Common myeloid progenitor, CD34-positive (primary cell): ENCODE measurements around the gene PLB1.

Experiments
- CTCF ChIA-PET: fragments of 350-600 bp; sonication (Branson Sonifier 250); formaldehyde crosslinking; loops from one replicate; lab custom pipeline; 2021; ENCODE audit warnings: antibody characterized with exemption; lab: Charles Lee
- POLR2A ChIA-PET: fragments of 350-600 bp; sonication (Branson Sonifier 250); formaldehyde crosslinking; loops from one replicate; lab custom pipeline; 2021; ENCODE audit warnings: antibody characterized with exemption; lab: Charles Lee
- DNase-seq, 3 donors: peaks; one replicate each; pipeline versions ENCODE4 v3.0.0 to v3.0.0-alpha.2; 2013
- H3K27ac ChIP-seq, 2 experiments: 1 replicate in 1 of 2; 2 replicates in 1 of 2; pipeline ENCODE4 v1.7.0; 2013; ENCODE audit warnings: inconsistent platforms in 2 of 2, low read length in 2 of 2, mild to moderate bottlenecking in 2 of 2, low read depth in 1 of 2, moderate library complexity in 1 of 2; ENCODE audit not compliant: severe bottlenecking in 2 of 2, insufficient read depth in 1 of 2, poor library complexity in 1 of 2
- H3K27me3 ChIP-seq, 5 experiments: replicated peaks in 2 of 5; 1 replicate in 3 of 5; 2 replicates in 2 of 5; pipeline versions ENCODE4 v1.6.1 to v1.7.0; 2013; ENCODE audit warnings: low read length in 4 of 5, mild to moderate bottlenecking in 2 of 5, moderate library complexity in 2 of 5, inconsistent platforms in 1 of 5; ENCODE audit not compliant: insufficient read depth in 5 of 5, control insufficient read depth in 4 of 5
- H3K36me3 ChIP-seq, 4 experiments: 1 replicate in 2 of 4; 2 replicates in 2 of 4; pipeline versions ENCODE4 v1.6.1 to v1.7.0; 2013; ENCODE audit warnings: low read length in 3 of 4, control low read depth in 1 of 4, mild to moderate bottlenecking in 1 of 4; ENCODE audit not compliant: control insufficient read depth in 4 of 4, insufficient read depth in 4 of 4
- H3K4me1 ChIP-seq, 4 experiments: 1 replicate in 3 of 4; 2 replicates in 1 of 4; pipeline versions ENCODE4 v1.6.1 to v1.7.1; 2013; ENCODE audit warnings: low read length in 3 of 4, mild to moderate bottlenecking in 3 of 4, control low read depth in 1 of 4, inconsistent platforms in 1 of 4, moderate library complexity in 1 of 4; ENCODE audit not compliant: control insufficient read depth in 4 of 4, insufficient read depth in 4 of 4; ENCODE audit errors: control extremely low read depth in 1 of 4
- H3K4me3 ChIP-seq, 7 experiments: 1 replicate in 4 of 7; 2 replicates in 3 of 7; pipeline versions ENCODE4 v1.5.1 to v1.7.0; 2013; ENCODE audit warnings: mild to moderate bottlenecking in 7 of 7, low read length in 6 of 7, moderate library complexity in 6 of 7, inconsistent platforms in 2 of 7, low read depth in 2 of 7, control low read depth in 1 of 7; ENCODE audit not compliant: insufficient read depth in 4 of 7, control insufficient read depth in 1 of 7; ENCODE audit errors: extremely low read depth in 1 of 7
- H3K9me3 ChIP-seq, 5 experiments: 1 replicate in 4 of 5; 2 replicates in 1 of 5; pipeline versions ENCODE4 v1.6.1 to v1.7.1; 2013; ENCODE audit warnings: low read length in 4 of 5, mild to moderate bottlenecking in 2 of 5, inconsistent platforms in 1 of 5, low read depth in 1 of 5, moderate library complexity in 1 of 5; ENCODE audit not compliant: control insufficient read depth in 4 of 5, insufficient read depth in 2 of 5; ENCODE audit errors: control extremely low read depth in 1 of 5
- WGBS: methylation state at CpG from one replicate; pipeline ENCODE4 v1.1.5; 2013; ENCODE audit not compliant: insufficient coverage; 5-methylcytosine and 5-hydroxymethylcytosine counted together

PLB1 gene

DNA sequence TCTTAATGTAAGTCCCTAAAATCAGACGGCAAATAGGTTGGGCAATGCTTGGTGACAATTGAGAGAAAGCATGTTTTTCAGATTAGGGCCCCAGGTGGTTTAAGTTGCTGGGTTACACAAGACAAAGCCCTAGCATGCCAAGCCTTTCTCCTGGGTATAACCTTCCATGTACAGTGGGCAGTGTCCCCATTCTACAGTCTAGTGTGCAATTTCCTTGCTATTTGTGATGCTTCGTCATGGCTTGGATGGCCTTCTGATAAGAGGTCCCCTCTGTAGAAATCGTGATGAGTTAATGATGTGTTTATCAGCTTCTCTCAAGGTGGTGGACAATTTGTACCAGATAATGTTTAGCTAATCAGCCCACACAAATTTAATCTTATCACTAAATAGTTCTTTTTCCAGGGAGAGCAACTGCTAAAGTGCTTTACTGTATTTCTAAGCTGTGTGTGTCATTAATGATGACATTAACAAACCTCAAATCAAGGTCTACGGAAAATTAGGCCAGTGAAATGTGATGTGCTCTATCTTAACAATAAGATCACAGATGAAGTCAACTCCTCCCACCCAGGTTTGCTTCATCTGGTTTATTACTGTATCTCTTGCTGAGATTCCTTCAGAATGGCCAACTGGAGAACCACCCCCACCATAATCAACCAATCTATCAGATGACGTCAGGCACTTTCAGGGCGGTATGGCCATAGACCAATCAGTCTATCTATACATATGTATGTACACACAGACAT is 61.7 kb downstream of the PLB1 start:
- WGBS: 89% methylated on average over 1 of the region's 6 CpGs
- Histone ChIP-seq H3K4me1 (no peaks in the 10 kb centered on the region), H3K4me3 (no peak overlapping the region), H3K36me3 (no peaks in the 10 kb centered on the region), H3K27ac (no peak overlapping the region), H3K27me3 (no peaks in the 10 kb centered on the region), H3K9me3 (no peaks in the 10 kb centered on the region)
- no peak for DNase-seq
- CTCF ChIA-PET: interaction anchor here (0.5 to 2.7 kb wide), 2 partner anchors 8 to 781 kb away, joined by 3 to 9 read pairs; no protein-coding TSS in a partner anchor
- POLR2A ChIA-PET: no interaction called here

DNA sequence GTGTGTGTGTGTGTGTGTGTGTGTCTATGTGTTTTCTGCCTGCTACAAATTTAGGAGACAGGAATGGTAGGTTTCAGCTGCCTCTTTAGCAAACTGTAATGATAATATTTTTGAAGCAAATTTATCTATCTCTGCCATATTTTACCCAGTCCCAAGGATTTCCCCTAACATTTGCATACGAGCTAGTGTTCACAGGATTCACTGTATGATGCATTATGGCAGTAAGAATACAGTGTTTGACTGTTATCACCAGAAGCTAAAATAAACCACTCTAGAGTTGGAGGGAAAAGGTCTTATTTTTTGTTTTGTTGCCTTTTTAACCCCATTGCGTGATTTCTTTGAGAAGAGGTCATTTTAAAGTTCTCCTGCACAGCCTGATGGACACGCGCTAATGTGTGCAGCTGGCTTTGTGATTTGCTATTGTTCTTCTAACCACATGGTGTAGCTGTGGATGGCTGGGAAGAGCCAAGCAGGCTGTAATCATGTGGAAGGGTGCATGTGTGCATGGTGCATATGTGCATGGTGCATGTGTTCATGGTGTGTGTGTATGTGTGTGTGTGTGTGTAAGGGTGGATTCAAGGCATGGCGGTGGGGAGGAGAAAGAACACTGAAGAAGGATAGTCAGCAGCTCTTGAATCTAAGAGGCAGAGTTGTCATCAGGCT is 62.4 kb downstream of the PLB1 start:
- WGBS: 100% methylated on average over 2 of the region's 5 CpGs
- ChIA-PET CTCF (interaction anchor here (0.5 to 2.7 kb wide), 2 partner anchors 8 to 781 kb away, joined by 3 to 9 read pairs; no protein-coding TSS in a partner anchor), POLR2A (no interaction called here)

DNA sequence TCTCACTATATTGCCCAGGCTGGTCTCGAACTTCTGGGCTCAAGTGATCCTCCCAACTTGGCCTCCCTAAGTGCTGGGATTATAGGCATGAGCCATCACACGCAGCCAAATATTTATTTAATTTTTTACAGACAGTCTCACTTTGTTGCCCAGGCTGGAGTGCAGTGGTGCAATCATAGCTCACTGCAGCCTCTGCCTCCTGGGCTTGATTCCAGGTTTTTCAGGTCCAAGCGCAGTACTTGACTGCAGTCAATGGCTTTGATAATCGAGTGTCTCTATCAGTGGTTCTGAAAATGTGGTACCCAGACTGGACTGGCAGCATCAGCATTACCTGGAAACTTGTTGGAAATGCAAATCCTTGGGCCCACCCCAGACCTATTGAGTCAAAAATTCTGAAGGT is 63.1 kb downstream of the PLB1 start:
- no peaks in the 10 kb centered on the region for H3K4me1 ChIP-seq
- no peaks in the 10 kb centered on the region for H3K36me3 ChIP-seq
- 95% methylated on average over 4 of the region's 4 CpGs for WGBS
- ChIA-PET POLR2A (no interaction called here), CTCF (interaction anchor here (2.7 kb wide), 1 partner anchor 7 kb away, joined by 9 read pairs; no protein-coding TSS in a partner anchor)
- H3K27ac ChIP-seq: no peak overlapping the region
- no peaks in the 10 kb centered on the region for H3K27me3 ChIP-seq
- no peak for DNase-seq
- no peak overlapping the region for H3K4me3 ChIP-seq
- no peaks in the 10 kb centered on the region for H3K9me3 ChIP-seq

More for the DNA sequence above, 62.4 kb downstream of the PLB1 start:
- Histone ChIP-seq H3K27ac (no peak overlapping the region), H3K27me3 (no peaks in the 10 kb centered on the region), H3K4me1 (no peaks in the 10 kb centered on the region), H3K4me3 (no peak overlapping the region), H3K9me3 (no peaks in the 10 kb centered on the region), H3K36me3 (no peaks in the 10 kb centered on the region)
- no peak for DNase-seq

GRCh38 chr2:28563869-28564268 is 68.0 kb downstream of the PLB1 start:
- H3K4me1 ChIP-seq: peaks cover 0 to 9% (median 7%) of the 10 kb centered on the region in 4 experiments
- no peaks in the 10 kb centered on the region for H3K27me3 ChIP-seq
- H3K27ac ChIP-seq: no peak overlapping the region
- no peak overlapping the region for H3K4me3 ChIP-seq
- CTCF ChIA-PET: no interaction called here
- H3K9me3 ChIP-seq: no peaks in the 10 kb centered on the region
- no peaks in the 10 kb centered on the region for H3K36me3 ChIP-seq
- no peak for DNase-seq
- 100% methylated on average over 1 of the region's 1 CpG for WGBS
- POLR2A ChIA-PET: interaction anchor here (0.9 kb wide), 1 partner anchor 188 kb away, joined by 4 read pairs; the partner anchor contains the start of gene PPP1CB

GRCh38 chr2:28564346-28564745 is 68.5 kb downstream of the PLB1 start:
- 100% methylated on average over 2 of the region's 4 CpGs for WGBS
- H3K4me3 ChIP-seq: no peak overlapping the region
- ChIA-PET POLR2A (interaction anchor here (0.9 kb wide), 1 partner anchor 187 kb away, joined by 4 read pairs; the partner anchor contains the start of gene PPP1CB), CTCF (no interaction called here)
- no peak overlapping the region for H3K27ac ChIP-seq
- H3K9me3 ChIP-seq: no peaks in the 10 kb centered on the region
- no peaks in the 10 kb centered on the region for H3K27me3 ChIP-seq
- no peaks in the 10 kb centered on the region for H3K36me3 ChIP-seq
- peaks cover 0 to 9% (median 7%) of the 10 kb centered on the region in 4 experiments for H3K4me1 ChIP-seq
- no peak for DNase-seq

DNA sequence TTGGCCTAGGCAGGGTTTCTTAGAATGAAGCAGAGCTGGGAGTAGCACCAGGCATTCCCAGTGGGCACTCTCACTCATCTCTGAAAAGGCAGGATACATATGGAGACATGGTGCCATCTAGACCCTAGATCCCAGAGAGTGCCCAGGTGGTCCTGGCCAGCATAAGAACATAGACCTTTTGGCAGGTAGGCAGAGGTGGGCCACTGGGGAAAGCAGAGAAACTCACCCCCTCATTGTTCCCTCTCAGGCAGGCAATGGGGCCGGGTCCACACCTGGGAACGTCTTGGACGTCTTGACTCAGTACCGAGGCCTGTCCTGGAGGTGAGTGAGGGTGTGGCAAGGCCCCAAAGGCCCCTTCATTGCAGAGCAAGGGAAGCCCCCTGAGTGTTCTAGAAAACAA is 69.2 kb downstream of the PLB1 start:
- ChIA-PET CTCF (interaction anchor here (0.5 to 1.6 kb wide), 2 partner anchors 7 to 247 kb away, joined by 3 to 9 read pairs; no protein-coding TSS in a partner anchor), POLR2A (no interaction called here)
- Histone ChIP-seq H3K4me1 (peaks cover 0 to 9% (median 7%) of the 10 kb centered on the region in 4 experiments), H3K27ac (no peak overlapping the region), H3K9me3 (peaks cover 0 to under 1% (median 0%) of the 10 kb centered on the region in 5 experiments), H3K36me3 (no peaks in the 10 kb centered on the region), H3K4me3 (no peak overlapping the region), H3K27me3 (no peaks in the 10 kb centered on the region)
- no peak for DNase-seq
- 95% methylated on average over 4 of the region's 4 CpGs for WGBS
